GM19193 (cell line): ENCODE results near the gene DDHD1.
A peak's percentile ranks its signal among the peaks of the same experiment; 100 is the strongest.

Experiments used
- POLR2A ChIP-seq: IDR thresholded peaks from 4 replicates; pipeline ENCODE4 v1.6.1; 2011; ENCODE audit not compliant: insufficient read depth, insufficient read length; ENCODE audit errors: extremely low read depth

Gene DDHD1

DNA sequence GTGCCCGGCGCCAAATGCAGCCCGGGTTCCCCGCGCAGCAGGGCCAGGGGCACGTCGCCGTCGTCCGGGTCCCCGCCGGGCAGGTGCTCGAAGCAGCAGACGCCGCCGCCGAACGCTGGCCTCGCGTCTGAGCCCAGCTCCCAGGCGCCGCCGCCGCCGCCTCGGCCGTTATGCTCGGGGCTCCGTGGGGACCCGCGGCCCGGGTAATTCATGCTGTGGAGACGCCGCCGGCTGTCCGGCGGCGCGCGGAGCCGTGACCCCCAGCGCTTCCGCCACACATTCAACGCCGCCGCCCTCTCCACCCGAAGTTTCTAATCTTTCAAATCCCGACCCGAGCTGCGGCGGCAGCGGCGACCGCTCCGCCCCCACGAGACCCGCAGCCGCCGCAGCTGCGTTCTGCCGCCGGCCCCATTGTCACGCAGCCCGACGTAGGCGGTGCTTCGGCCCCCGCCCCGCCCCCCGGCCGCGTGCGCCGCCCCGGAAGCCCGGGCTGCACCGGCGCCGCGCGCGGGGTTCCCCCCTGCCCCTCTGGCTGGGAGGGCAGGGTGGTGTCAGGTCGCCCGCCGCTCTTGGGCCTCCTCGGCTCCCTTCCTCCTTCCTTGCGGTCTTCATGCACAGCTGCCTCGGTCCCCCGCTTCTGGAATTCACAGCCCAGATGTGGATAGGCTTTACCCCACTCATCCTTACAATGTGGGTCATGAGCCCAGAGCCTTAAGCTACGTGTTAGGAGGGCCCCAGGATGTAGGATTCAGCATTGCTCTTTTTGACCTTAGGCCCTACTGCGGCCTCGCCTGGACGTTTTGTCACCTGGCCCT, at the start of gene DDHD1:
TSS of gene DDHD1 (minus strand) at position 437 of the 815 bp plus-strand sequence. CDS start at position 212, 225 bp downstream.
- peak; percentile 89 for TF ChIP-seq POLR2A

DNA sequence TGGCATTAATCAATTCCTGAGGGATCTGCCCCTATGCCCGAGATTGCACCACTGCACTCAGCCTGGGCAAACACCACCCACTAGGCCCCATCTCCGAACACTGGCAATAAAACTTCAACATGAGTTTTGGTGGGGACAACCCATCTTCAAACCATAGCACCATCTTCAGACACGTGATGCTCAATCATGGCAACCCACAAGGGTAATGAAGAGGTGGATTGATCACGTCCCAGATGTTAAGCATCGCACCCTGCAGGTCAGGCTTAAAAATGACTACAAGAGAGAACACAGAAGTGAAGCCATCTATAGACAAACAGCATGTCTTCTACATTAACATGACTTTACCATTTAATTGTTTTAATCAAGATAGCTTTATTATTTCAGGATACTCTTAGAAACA, 42.8 kb upstream of the DDHD1 start:
- TF ChIP-seq POLR2A, result no peak

DNA sequence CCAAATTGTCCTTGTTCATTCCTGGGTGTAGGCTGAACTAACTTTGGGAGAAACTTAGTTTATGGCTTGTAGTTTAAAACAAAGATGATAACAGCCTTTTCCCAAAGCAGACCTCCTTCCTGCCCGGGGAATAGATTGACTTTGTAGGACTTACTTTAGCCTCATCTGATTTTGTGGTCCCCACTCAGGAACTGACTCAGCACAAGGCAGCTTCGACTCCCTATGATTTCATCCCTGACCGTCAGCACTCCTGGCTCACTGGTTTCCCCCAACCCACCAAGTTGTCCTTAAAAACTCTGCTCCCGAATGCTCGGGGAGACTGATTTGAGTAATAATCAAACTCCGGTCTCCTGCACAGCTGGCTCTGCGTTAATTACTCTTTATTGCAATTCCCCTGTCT, 40.1 kb upstream of the DDHD1 start:
- no peak for TF ChIP-seq POLR2A

GRCh38 chr14:53192052-53192760, 39.1 kb upstream of the DDHD1 start:
- TF ChIP-seq POLR2A, result no peak

DNA sequence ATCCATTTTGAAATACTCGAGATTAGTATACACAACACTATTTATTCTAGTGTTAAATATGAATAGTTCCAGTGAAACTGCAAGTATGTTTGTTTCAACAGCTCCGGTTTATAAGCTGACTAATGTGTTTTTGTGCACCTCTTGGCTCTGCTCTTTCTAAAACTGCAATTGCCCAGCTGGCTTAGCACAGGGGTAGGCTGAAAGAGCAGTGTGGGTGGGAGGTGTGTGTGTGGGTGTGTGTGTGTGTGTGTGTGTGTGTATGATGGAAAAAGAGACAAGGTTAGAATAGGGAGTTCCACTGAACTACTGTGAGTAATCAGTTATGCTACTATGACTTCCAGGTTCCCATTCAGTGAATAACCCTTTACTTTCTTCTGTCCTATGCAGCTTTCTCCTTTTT, 37.8 kb upstream of the DDHD1 start:
- TF ChIP-seq POLR2A, result no peak

GRCh38 chr14:53187921-53188463, 34.9 kb upstream of the DDHD1 start:
- TF ChIP-seq POLR2A, result no peak

DNA sequence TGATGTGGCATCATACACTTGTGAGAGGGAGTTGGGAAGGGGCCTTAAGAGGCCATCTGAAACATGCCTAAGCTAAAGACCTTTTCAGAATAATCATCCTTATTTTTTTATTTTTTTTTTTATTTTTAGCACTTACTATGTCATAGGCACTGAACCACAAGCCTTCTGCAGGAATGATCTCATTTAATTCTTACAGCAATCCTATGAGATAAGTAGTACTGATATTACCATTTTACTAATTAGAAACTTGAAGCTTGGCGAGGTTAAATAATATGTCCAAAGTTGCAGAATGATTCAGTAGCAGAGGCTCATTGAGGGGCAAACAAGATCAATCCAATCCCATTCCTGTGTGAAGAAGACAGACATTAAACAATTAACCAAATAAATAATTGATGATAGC, 33.4 kb upstream of the DDHD1 start:
- TF ChIP-seq POLR2A, result no peak

- TF ChIP-seq POLR2A, result no peak
These were observed 30.5 kb upstream of the DDHD1 start for GRCh38 chr14:53183611-53184010.

GRCh38 chr14:53183056-53183455, 29.9 kb upstream of the DDHD1 start:
- no peak for TF ChIP-seq POLR2A

GRCh38 chr14:53180272-53181221, 27.4 kb upstream of the DDHD1 start:
- no peak for TF ChIP-seq POLR2A

GRCh38 chr14:53175375-53175774, 22.3 kb upstream of the DDHD1 start:
- TF ChIP-seq POLR2A, result no peak

- no peak for TF ChIP-seq POLR2A
These were observed 21.8 kb upstream of the DDHD1 start for GRCh38 chr14:53174918-53175317.

DNA sequence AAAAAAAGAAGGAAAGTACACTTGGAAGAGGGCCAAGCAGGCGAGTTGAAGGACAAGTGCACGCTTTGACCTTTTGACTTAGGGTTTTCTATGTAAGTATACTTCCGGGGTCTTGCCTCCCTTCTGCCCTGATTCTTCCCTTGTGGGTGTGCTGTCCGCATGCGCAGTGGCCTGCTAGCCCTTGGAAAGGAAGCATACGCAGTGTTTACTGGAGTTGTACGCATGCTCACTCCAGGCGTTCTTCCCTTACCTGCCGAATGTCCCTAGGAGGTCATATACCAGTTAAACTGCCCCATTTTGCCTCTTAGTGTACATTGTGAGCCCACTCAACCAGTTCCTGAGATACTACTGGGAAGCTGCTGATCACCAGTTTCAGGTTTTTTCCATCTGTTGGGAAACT, 15.7 kb upstream of the DDHD1 start:
- TF ChIP-seq POLR2A, result no peak

DNA sequence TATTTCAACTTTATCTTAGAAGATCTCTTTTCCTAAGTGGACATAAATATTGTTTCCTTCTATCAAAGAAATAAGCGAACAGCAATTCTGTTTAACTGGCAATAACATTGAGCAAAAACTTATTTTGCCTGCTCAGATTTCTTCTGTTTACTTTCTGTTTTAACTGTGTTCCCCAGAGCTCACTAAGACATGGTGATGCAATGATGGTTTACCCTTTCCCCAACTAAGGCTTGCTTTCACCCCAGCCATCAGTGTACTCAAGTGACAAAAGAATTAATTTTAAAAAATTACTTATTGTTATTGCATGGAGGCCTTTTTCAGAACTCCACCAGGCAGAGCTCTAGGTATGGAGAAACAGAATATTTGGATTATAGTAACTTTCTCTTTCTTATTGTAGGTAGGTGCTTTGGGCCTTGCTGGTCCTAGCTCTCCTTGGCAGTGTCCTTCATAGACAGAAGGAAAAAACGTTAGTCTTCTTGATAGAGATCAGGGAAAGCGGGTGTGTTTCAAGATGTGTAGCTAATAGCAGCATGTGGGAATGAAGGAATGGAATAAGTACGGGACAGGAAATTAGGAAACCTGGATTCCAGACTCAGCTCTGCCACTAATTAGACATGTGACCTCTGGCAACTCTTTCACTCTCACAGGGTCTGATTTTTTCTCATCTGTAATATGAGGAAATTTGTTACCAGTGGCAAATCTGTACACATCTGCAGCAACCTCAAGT, 14.6 kb upstream of the DDHD1 start:
- TF ChIP-seq POLR2A, result no peak
